Natural killer cell treated with Interleukin-12 subunit alpha and Interleukin-12 subunit beta and Interleukin-15 and Interleukin-18, amount 100 ng/mL, for 72 hours (primary cell): ENCODE measurements around the gene EPN2. TPM values are rescaled to one million over a fixed set of nuclear protein-coding genes. Genes with fewer than 3 reads are reported as not detected.

ENCODE experiments used
- ATAC-seq, 2 donors: fragments of 150-1000 bp; cut with Tn5 transposase in 1 of 2; sonication (Bioruptor Pico), chemical (Tn5 transposase) in 1 of 2; 2 replicates each; pipeline ENCODE4 v1.10.0; 2021
- DNase-seq: peaks from one replicate; pipeline ENCODE4 v3.0.0; 2022; ENCODE audit warnings: low spot score
- H3K27ac Mint-ChIP-seq, 2 donors: 1 replicate in 1 of 2; 2 replicates in 1 of 2; pipeline ENCODE4 v1.8.0; 2022; ENCODE audit warnings: mixed read lengths in 2 of 2, mild to moderate bottlenecking in 1 of 2, moderate library complexity in 1 of 2
- H3K27me3 Mint-ChIP-seq, 2 donors: 1 replicate in 1 of 2; 2 replicates in 1 of 2; pipeline ENCODE4 v1.8.0; 2022; ENCODE audit warnings: mixed read lengths in 2 of 2
- H3K36me3 Mint-ChIP-seq: one replicate; pipeline ENCODE4 v1.8.0; 2022; ENCODE audit warnings: mixed read lengths
- H3K4me1 Mint-ChIP-seq, 2 donors: 1 replicate in 1 of 2; 2 replicates in 1 of 2; pipeline ENCODE4 v1.8.0; 2022; ENCODE audit warnings: low read depth in 2 of 2, mixed read lengths in 2 of 2, mild to moderate bottlenecking in 1 of 2
- H3K4me3 Mint-ChIP-seq: one replicate; pipeline ENCODE4 v1.8.0; 2022; ENCODE audit warnings: mixed read lengths
- H3K9me3 Mint-ChIP-seq: 2 replicates; pipeline ENCODE4 v1.8.0; 2022; ENCODE audit warnings: mixed read lengths
- total RNA-seq, 2 donors: library from RNA; stranded (reverse); gene quantifications; one replicate each; pipeline ENCODE4 v1.2.3, GENCODE V29; 2022

Gene EPN2
- total RNA-seq, 2 donors from 2014 or later = 1.5 to 20.3 TPM

GRCh38 chr17:19357761-19358160 lies 120.6 kb downstream of the EPN2 start:
- H3K27me3 Mint-ChIP-seq = peaks cover 12 to 13% of the 10 kb centered on the region in 2 donors
- H3K9me3 Mint-ChIP-seq = no peaks in the 10 kb centered on the region
- ATAC-seq (no peak), DNase-seq (no peak)
- no peak overlapping the region for H3K4me3 Mint-ChIP-seq
- peaks cover 4 to 13% of the 10 kb centered on the region in 2 donors for H3K4me1 Mint-ChIP-seq
- H3K27ac Mint-ChIP-seq = no peak overlapping the region
- no peaks in the 10 kb centered on the region for H3K36me3 Mint-ChIP-seq

- ATAC-seq = no peak
- Mint-ChIP-seq H3K4me3 (no peak overlapping the region), H3K27ac (no peak overlapping the region), H3K4me1 (peaks cover 10 to 17% of the 10 kb centered on the region in 2 donors), H3K27me3 (peaks cover 8 to 10% of the 10 kb centered on the region in 2 donors), H3K36me3 (no peaks in the 10 kb centered on the region), H3K9me3 (no peaks in the 10 kb centered on the region)
- DNase-seq = no peak
Measured at GRCh38 chr17:19359151-19359550, 122.0 kb downstream of the EPN2 start.

- H3K4me1 Mint-ChIP-seq = peaks cover 13 to 17% of the 10 kb centered on the region in 2 donors
- no peaks in the 10 kb centered on the region for H3K36me3 Mint-ChIP-seq
- DNase-seq = no peak
- no peak overlapping the region for H3K4me3 Mint-ChIP-seq
- ATAC-seq = no peak
- no peaks in the 10 kb centered on the region for H3K9me3 Mint-ChIP-seq
- peaks cover 3 to 7% of the 10 kb centered on the region in 2 donors for H3K27me3 Mint-ChIP-seq
- no peak overlapping the region for H3K27ac Mint-ChIP-seq
Measured at GRCh38 chr17:19359856-19360255, 122.7 kb downstream of the EPN2 start.

GRCh38 chr17:19360772-19361171 lies 123.6 kb downstream of the EPN2 start:
- H3K4me1 Mint-ChIP-seq = peaks cover 13 to 17% of the 10 kb centered on the region in 2 donors
- no peak for ATAC-seq
- peaks cover 0 to 6% of the 10 kb centered on the region in 2 donors for H3K27me3 Mint-ChIP-seq
- H3K4me3 Mint-ChIP-seq = no peak overlapping the region
- no peak for DNase-seq
- no peak overlapping the region for H3K27ac Mint-ChIP-seq
- no peaks in the 10 kb centered on the region for H3K36me3 Mint-ChIP-seq
- no peaks in the 10 kb centered on the region for H3K9me3 Mint-ChIP-seq

GRCh38 chr17:19361326-19361725 lies 124.2 kb downstream of the EPN2 start:
- ATAC-seq (no peak), DNase-seq (no peak)
- Mint-ChIP-seq H3K27ac (peak overlapping the region in 1 of 2 donors; percentile 26), H3K36me3 (no peaks in the 10 kb centered on the region), H3K4me1 (peaks cover 13 to 17% of the 10 kb centered on the region in 2 donors), H3K9me3 (no peaks in the 10 kb centered on the region), H3K27me3 (peaks cover 0 to 6% of the 10 kb centered on the region in 2 donors), H3K4me3 (peak overlapping the region; percentile 82)

GRCh38 chr17:19361944-19362276 lies 124.7 kb downstream of the EPN2 start:
- Mint-ChIP-seq H3K9me3 (no peaks in the 10 kb centered on the region), H3K36me3 (no peaks in the 10 kb centered on the region), H3K4me3 (peak overlapping the region; percentile 82), H3K27me3 (peaks cover 0 to 6% of the 10 kb centered on the region in 2 donors), H3K4me1 (peaks cover 13 to 17% of the 10 kb centered on the region in 2 donors), H3K27ac (peak overlapping the region in 1 of 2 donors; percentile 26)
- DNase-seq (peak; percentile 13), ATAC-seq (no peak)

- Mint-ChIP-seq H3K27me3 (peaks cover 0 to 6% of the 10 kb centered on the region in 2 donors), H3K36me3 (no peaks in the 10 kb centered on the region), H3K4me1 (peaks cover 13 to 17% of the 10 kb centered on the region in 2 donors), H3K27ac (peak within 1 kb of the TSS; percentile 26 to 55), H3K9me3 (no peaks in the 10 kb centered on the region), H3K4me3 (peak within 1 kb of the TSS; percentile 82)
- ATAC-seq (peak; percentile 94 to 96), DNase-seq (peak; percentile 90)
Measured at GRCh38 chr17:19362277-19363113, 125.3 kb downstream of the EPN2 start, which contains the start of gene B9D1. Gene B9D1 (minus strand): TSS chr17:19362723. CDS start chr17:19362569, 154 bp downstream.

GRCh38 chr17:19363114-19363438 lies 125.9 kb downstream of the EPN2 start:
- peak overlapping the region in 1 of 2 donors; percentile 55 for H3K27ac Mint-ChIP-seq
- ATAC-seq (no peak), DNase-seq (no peak)
- no peaks in the 10 kb centered on the region for H3K9me3 Mint-ChIP-seq
- peak overlapping the region; percentile 82 for H3K4me3 Mint-ChIP-seq
- H3K4me1 Mint-ChIP-seq = peaks cover 13 to 17% of the 10 kb centered on the region in 2 donors
- no peaks in the 10 kb centered on the region for H3K36me3 Mint-ChIP-seq
- H3K27me3 Mint-ChIP-seq = peaks cover 0 to 6% of the 10 kb centered on the region in 2 donors

- ATAC-seq = no peak
- DNase-seq = no peak
- Mint-ChIP-seq H3K9me3 (no peaks in the 10 kb centered on the region), H3K27ac (no peak overlapping the region), H3K4me3 (no peak overlapping the region), H3K27me3 (peaks cover 0 to 6% of the 10 kb centered on the region in 2 donors), H3K36me3 (no peaks in the 10 kb centered on the region), H3K4me1 (peaks cover 16 to 21% of the 10 kb centered on the region in 2 donors)
Measured at GRCh38 chr17:19363460-19364035, 126.4 kb downstream of the EPN2 start.

GRCh38 chr17:19364699-19365498 lies 127.7 kb downstream of the EPN2 start:
- DNase-seq = peak; percentile 54
- no peak overlapping the region for H3K27ac Mint-ChIP-seq
- peaks cover 0 to 3% of the 10 kb centered on the region in 2 donors for H3K27me3 Mint-ChIP-seq
- peaks cover under 1% of the 10 kb centered on the region for H3K9me3 Mint-ChIP-seq
- H3K36me3 Mint-ChIP-seq = no peaks in the 10 kb centered on the region
- ATAC-seq = no peak
- H3K4me1 Mint-ChIP-seq = peaks cover 26 to 34% of the 10 kb centered on the region in 2 donors
- H3K4me3 Mint-ChIP-seq = no peak overlapping the region

- no peak for ATAC-seq
- peak; percentile 35 for DNase-seq
- H3K4me3 Mint-ChIP-seq = no peak overlapping the region
- H3K36me3 Mint-ChIP-seq = no peaks in the 10 kb centered on the region
- peaks cover 3% of the 10 kb centered on the region for H3K9me3 Mint-ChIP-seq
- H3K27ac Mint-ChIP-seq = no peak overlapping the region
- H3K27me3 Mint-ChIP-seq = peaks cover 0 to 3% of the 10 kb centered on the region in 2 donors
- peaks cover 31 to 39% of the 10 kb centered on the region in 2 donors for H3K4me1 Mint-ChIP-seq
Measured at GRCh38 chr17:19365499-19365817, 128.3 kb downstream of the EPN2 start.

GRCh38 chr17:19365833-19366636 lies 128.9 kb downstream of the EPN2 start:
- no peak for ATAC-seq
- Mint-ChIP-seq H3K9me3 (peaks cover 3% of the 10 kb centered on the region), H3K27ac (no peak overlapping the region), H3K4me3 (no peak overlapping the region), H3K27me3 (peaks cover 0 to 3% of the 10 kb centered on the region in 2 donors), H3K4me1 (peaks cover 37 to 44% of the 10 kb centered on the region in 2 donors), H3K36me3 (no peaks in the 10 kb centered on the region)
- DNase-seq = peak; percentile 32

GRCh38 chr17:19366637-19366972 lies 129.4 kb downstream of the EPN2 start:
- no peak overlapping the region for H3K27ac Mint-ChIP-seq
- DNase-seq (no peak), ATAC-seq (no peak)
- H3K27me3 Mint-ChIP-seq = no peaks in the 10 kb centered on the region
- H3K9me3 Mint-ChIP-seq = peaks cover 3% of the 10 kb centered on the region
- no peak overlapping the region for H3K4me3 Mint-ChIP-seq
- peaks cover 39 to 43% of the 10 kb centered on the region in 2 donors for H3K4me1 Mint-ChIP-seq
- H3K36me3 Mint-ChIP-seq = no peaks in the 10 kb centered on the region
